ENCODE results near the gene FANCC. TPM values are rescaled to one million over a fixed set of nuclear protein-coding genes. Genes with fewer than 3 reads are reported as not detected.

The FANCC gene
- total and polyA plus RNA-seq, 2 of the 13 experiments (the other 11 are each of a cell fraction or from before 2014, with no cell fraction given) = 7.4 to 8.6 TPM

DNA sequence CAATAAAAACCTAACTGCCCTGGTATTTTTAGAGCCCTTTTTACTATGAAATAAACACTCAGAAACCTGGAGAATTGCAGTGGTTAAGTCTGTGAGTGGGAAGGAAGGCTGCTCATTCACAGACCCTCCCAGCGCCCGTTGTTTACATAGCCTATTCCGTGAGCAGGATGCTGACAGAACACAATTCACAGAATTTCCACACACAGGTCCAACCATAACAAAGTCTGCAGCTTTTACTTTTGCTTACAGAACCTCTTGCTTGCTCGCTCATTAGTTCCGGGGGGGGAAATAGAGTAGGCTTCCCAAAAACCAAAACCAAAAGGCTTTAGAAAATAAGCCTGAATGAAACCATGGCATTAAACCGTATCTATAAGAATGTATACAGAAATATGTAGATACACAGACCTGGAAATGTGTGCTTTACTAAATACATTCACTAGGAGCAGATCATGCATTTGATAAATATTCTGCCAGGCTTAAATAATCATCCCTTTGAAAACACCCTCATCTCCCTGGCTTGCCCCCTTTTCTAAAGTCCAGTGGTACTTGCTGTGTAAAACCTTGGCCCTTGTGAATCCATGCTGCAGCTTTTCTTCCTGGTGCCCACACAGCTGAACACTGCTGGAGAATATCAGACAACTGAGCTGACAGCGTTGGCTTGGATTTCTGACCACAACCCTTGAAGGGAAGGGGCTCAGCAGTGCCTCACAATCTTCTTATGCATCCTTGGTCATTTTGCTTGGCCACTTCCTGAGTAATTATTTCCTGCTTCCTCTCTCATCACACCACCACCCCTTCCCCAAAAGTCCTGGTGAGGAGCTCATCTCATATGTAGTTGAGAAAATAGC is 128.0 kb downstream of the FANCC start:
- Histone ChIP-seq H3K27me3 (ENCODE audit: control insufficient read depth in 1 of 2, insufficient read depth in 2 of 2, low read length in 2 of 2) (no peaks in the 10 kb centered on the region), H3K4me2 (ENCODE audit: low read depth, low read length) (no peak overlapping the region), H4K20me1 (ENCODE audit: insufficient read depth, low read length) (no peaks in the 10 kb centered on the region), H3K9me3 (ENCODE audit: low read length) (no peaks in the 10 kb centered on the region), H3K27ac (ENCODE audit: extremely low read length, insufficient read depth, low read length) (no peak overlapping the region), H2AFZ (ENCODE audit: low read length) (no peak overlapping the region), H3K9ac (ENCODE audit: insufficient read depth, low read depth, low read length) (no peak overlapping the region), H3K79me2 (ENCODE audit: insufficient read depth, low read length) (no peaks in the 10 kb centered on the region), H3K4me1 (ENCODE audit: insufficient read depth, low read length) (peaks cover 9% of the 10 kb centered on the region), H3K4me3 (replicated peaks in 1 of 3; ENCODE audit: insufficient read depth in 1 of 3, low read depth in 2 of 3, low read length in 3 of 3) (no peak overlapping the region), H3K36me3 (replicated peaks in 1 of 2; ENCODE audit: control insufficient read depth in 1 of 2, insufficient read depth in 2 of 2, low read length in 2 of 2) (no peaks in the 10 kb centered on the region)
- POLR2A ChIA-PET = no interaction called here
- BruUV-seq (replicated peaks) = no TSS peak
- in situ Hi-C loops (cut with HindIII; ENCODE audit: extremely low pct_ligation_motif_present, low pct_unique_long_range_greater_than_20kb) (no loop called here), intact Hi-C loops (cut with micrococcal nuclease; ENCODE audit: unreplicated experiment) (no loop called here)
- WGBS (ENCODE audit: low lambda C conversion rate) = 66% methylated on average over 7 of the region's 7 CpGs
- CTCF ChIA-PET (ENCODE audit: low intra/inter-chr PET ratio, low total read pairs) = no interaction called here
- no peak; the same call in 2 of the 3 replicates for ATAC-seq
- DNase-seq (ENCODE audit: low spot score) = peak; percentile 35
- no peak for FAIRE-seq
- no peak for TF ChIP-seq TFE3 (CRISPR knock-in tag; IDR thresholded peaks at IDR 0.05)
- no peak for TF ChIP-seq SIN3A (IDR thresholded peaks at IDR 0.05; ENCODE audit: borderline replicate concordance, low read depth, low read length)
- no peak for TF ChIP-seq TMF1 (CRISPR knock-in tag; IDR thresholded peaks at IDR 0.05; ENCODE audit: low read depth)
- TF ChIP-seq HNF1A (IDR thresholded peaks at IDR 0.05; ENCODE audit: low read depth) = no peak
- TF ChIP-seq HNF1A (CRISPR knock-in tag; IDR thresholded peaks at IDR 0.05; ENCODE audit: borderline replicate concordance) = no peak
- 0 out of 2 replicates have a peak, but pooled peaks have one; percentile 20 for TF ChIP-seq MAFF (IDR thresholded peaks at IDR 0.05; ENCODE audit: low read depth, low read length)
- TF ChIP-seq, protein P1, sequence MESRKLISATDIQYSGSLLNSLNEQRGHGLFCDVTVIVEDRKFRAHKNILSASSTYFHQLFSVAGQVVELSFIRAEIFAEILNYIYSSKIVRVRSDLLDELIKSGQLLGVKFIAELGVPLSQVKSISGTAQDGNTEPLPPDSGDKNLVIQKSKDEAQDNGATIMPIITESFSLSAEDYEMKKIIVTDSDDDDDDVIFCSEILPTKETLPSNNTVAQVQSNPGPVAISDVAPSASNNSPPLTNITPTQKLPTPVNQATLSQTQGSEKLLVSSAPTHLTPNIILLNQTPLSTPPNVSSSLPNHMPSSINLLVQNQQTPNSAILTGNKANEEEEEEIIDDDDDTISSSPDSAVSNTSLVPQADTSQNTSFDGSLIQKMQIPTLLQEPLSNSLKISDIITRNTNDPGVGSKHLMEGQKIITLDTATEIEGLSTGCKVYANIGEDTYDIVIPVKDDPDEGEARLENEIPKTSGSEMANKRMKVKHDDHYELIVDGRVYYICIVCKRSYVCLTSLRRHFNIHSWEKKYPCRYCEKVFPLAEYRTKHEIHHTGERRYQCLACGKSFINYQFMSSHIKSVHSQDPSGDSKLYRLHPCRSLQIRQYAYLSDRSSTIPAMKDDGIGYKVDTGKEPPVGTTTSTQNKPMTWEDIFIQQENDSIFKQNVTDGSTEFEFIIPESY (CRISPR knock-in tag; IDR thresholded peaks at IDR 0.05) = 0 out of 2 replicates have a peak, but pooled peaks have one; percentile 59
- no peak for TF ChIP-seq FOXA1 (IDR thresholded peaks at IDR 0.05)
- TF ChIP-seq FOXA1 (CRISPR knock-in tag; IDR thresholded peaks at IDR 0.05) = peak; percentile 45; the same call in 1 of the 2 replicates
- no peak for TF ChIP-seq HOXA5 (CRISPR knock-in tag; IDR thresholded peaks at IDR 0.05)
- TF ChIP-seq MAFK (conservative IDR thresholded peaks at IDR 0.05 in 1 of 2, IDR thresholded peaks at IDR 0.05 in 1 of 2; ENCODE audit: low read length in 2 of 2) = peak in 1 of 2 experiments; percentile 28; a peak in 1 of 4 replicates
- no peak for TF ChIP-seq ELF3 (CRISPR knock-in tag; IDR thresholded peaks at IDR 0.05)
- no peak for TF ChIP-seq TEAD3 (CRISPR knock-in tag; optimal IDR thresholded peaks at IDR 0.05; ENCODE audit: borderline replicate concordance)
- no peak for TF ChIP-seq ETV6 (CRISPR knock-in tag; conservative IDR thresholded peaks at IDR 0.05)
- TF ChIP-seq DNMT3B (CRISPR knock-in tag; conservative IDR thresholded peaks at IDR 0.05) = no peak
- TF ChIP-seq ZNF7 (CRISPR knock-in tag; IDR thresholded peaks at IDR 0.05) = no peak
